A673 (cell line): ENCODE measurements around the gene FOXF1. TPM values are rescaled to one million over a fixed set of nuclear protein-coding genes. Genes with fewer than 3 reads are reported as not detected.

ENCODE experiments used
- BruUV-seq: library from RNA; stranded (reverse); fragments of 400-500 nt; replicated peaks from 2 replicates; lab custom pipeline; 2021; lab: Mats Ljungman, UMichigan
- CTCF ChIA-PET: fragments of 300-600 bp; sonication (Branson Sonifier 250); formaldehyde crosslinking; loops from one replicate; lab custom pipeline; 2022; ENCODE audit warnings: antibody characterized with exemption; lab: Charles Lee
- POLR2A ChIA-PET: fragments of 300-600 bp; sonication (Branson Sonifier 250); formaldehyde crosslinking; loops from one replicate; lab custom pipeline; 2022; ENCODE audit warnings: antibody characterized with exemption; ENCODE audit not compliant: low non-redundant PET; lab: Charles Lee
- DNase-seq: peaks from one replicate; pipeline ENCODE4 v3.0.0-alpha.2; 2015; ENCODE audit warnings: low spot score
- H3K27ac ChIP-seq: fragments of 200-600 bp; sonication (generic); 2 replicates; pipeline ENCODE4 v1.5.1; 2016; ENCODE audit warnings: mixed run types, low read depth, mild to moderate bottlenecking, mixed read lengths, antibody characterized with exemption, low read length; ENCODE audit not compliant: poor library complexity, severe bottlenecking
- H3K27me3 ChIP-seq: fragments of 200-600 bp; sonication (generic); replicated peaks from 2 replicates; pipeline ENCODE4 v1.6.1; 2017; ENCODE audit warnings: mixed run types, low read depth, mild to moderate bottlenecking, mixed read lengths, antibody characterized with exemption, low read length; ENCODE audit not compliant: insufficient read depth, poor library complexity
- H3K36me3 ChIP-seq: fragments of 200-600 bp; sonication (generic); 2 replicates; pipeline ENCODE4 v1.6.1; 2016; ENCODE audit warnings: mixed run types, mild to moderate bottlenecking, mixed read lengths, antibody characterized with exemption, low read length; ENCODE audit not compliant: insufficient read depth, poor library complexity, severe bottlenecking
- H3K4me1 ChIP-seq: fragments of 200-600 bp; sonication (generic); 2 replicates; pipeline ENCODE4 v1.6.1; 2017; ENCODE audit warnings: mixed run types, mild to moderate bottlenecking, mixed read lengths, antibody characterized with exemption, low read length; ENCODE audit not compliant: insufficient read depth, poor library complexity, severe bottlenecking
- H3K4me3 ChIP-seq: fragments of 200-600 bp; sonication (generic); 2 replicates; pipeline ENCODE4 v1.5.1; 2016; ENCODE audit warnings: low read depth, mixed run types, mild to moderate bottlenecking, mixed read lengths, low read length; ENCODE audit not compliant: poor library complexity, severe bottlenecking
- H3K9me3 ChIP-seq: fragments of 200-600 bp; sonication (generic); 2 replicates; pipeline ENCODE4 v1.6.1; 2016; ENCODE audit warnings: mixed run types, low read depth, mild to moderate bottlenecking, mixed read lengths, antibody characterized with exemption, low read length; ENCODE audit not compliant: poor library complexity, severe bottlenecking
- EZH2 ChIP-seq: fragments of 200-600 bp; sonication (generic); IDR thresholded peaks from 2 replicates; pipeline ENCODE4 v1.6.1; 2017; ENCODE audit warnings: borderline replicate concordance, low read depth, mild to moderate bottlenecking, mixed read lengths, antibody characterized with exemption, low read length; ENCODE audit not compliant: poor library complexity, severe bottlenecking
- intact Hi-C: fragments of 100-400 bp; cut with micrococcal nuclease; formaldehyde crosslinking; loops from one replicate; pipeline ENCODE4 v1.10.0; 2022; ENCODE audit not compliant: unreplicated experiment
- total RNA-seq: library from RNA; stranded (reverse); gene quantifications from 2 replicates; pipeline ENCODE4 v1.2.3, GENCODE V29; 2021
- TF ChIP-seq, protein P1 (sequence below): fragments of 300-800, 200-600 bp; sonication (generic); conservative IDR thresholded peaks from 2 replicates; pipeline ENCODE4 v1.5.1; 2017; ENCODE audit warnings: low read depth, mild to moderate bottlenecking, antibody characterized with exemption, low read length, moderate library complexity, mixed read lengths

Gene FOXF1
- total RNA-seq, 1 experiment from 2014 or later: not detected

DNA sequence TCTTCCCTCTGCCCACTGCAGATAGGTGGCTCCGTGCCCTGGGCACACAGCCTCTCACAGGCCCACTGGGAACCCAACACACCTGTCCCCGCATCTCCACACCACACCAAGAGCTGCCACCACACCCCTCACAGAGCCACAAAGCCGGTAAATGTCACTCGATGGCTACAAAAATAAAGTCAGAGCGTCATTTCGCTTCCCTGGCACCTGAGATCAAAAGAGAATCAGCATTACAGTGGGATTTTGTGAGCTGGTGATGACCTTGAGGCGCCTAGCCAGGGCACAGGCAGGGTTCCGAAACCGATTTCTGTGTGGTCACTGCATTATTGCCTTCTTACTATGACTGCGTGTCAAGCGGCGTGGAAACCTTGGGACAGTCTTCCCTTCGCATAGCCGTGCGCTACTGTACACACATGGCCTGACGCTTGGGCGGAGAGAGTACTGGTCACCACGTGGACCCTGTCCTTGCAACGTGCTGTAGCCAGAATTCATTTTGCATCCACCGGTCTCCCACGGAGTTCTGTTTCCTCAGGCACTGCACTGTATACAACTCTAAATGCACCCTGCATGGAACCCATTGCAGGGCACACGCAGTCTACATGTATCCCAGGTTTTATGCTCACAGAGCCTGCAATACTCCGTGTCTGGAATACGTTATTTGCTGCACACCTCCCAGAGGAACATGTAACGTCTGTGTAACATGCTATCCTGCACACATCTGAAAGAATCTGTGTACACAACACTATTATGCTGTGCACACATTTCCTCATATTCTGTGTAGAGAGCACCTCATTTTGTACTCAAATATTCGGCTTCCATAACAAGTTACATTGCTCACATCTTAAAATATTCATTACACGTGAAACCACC is 5.8 kb upstream of the FOXF1 start:
- Histone ChIP-seq H3K27ac (no peak overlapping the region), H3K9me3 (no peaks in the 10 kb centered on the region), H3K27me3 (peaks cover 100% of the 10 kb centered on the region), H3K4me3 (no peak overlapping the region), H3K36me3 (no peaks in the 10 kb centered on the region), H3K4me1 (peaks cover 3% of the 10 kb centered on the region)
- peak; percentile 74 for TF ChIP-seq EZH2
- TF ChIP-seq, protein P1, sequence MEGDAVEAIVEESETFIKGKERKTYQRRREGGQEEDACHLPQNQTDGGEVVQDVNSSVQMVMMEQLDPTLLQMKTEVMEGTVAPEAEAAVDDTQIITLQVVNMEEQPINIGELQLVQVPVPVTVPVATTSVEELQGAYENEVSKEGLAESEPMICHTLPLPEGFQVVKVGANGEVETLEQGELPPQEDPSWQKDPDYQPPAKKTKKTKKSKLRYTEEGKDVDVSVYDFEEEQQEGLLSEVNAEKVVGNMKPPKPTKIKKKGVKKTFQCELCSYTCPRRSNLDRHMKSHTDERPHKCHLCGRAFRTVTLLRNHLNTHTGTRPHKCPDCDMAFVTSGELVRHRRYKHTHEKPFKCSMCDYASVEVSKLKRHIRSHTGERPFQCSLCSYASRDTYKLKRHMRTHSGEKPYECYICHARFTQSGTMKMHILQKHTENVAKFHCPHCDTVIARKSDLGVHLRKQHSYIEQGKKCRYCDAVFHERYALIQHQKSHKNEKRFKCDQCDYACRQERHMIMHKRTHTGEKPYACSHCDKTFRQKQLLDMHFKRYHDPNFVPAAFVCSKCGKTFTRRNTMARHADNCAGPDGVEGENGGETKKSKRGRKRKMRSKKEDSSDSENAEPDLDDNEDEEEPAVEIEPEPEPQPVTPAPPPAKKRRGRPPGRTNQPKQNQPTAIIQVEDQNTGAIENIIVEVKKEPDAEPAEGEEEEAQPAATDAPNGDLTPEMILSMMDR: no peak
- POLR2A ChIA-PET: no interaction called here
- intact Hi-C loops: no loop called here
- CTCF ChIA-PET: no interaction called here
- BruUV-seq: no TSS peak
- DNase-seq: no peak

DNA sequence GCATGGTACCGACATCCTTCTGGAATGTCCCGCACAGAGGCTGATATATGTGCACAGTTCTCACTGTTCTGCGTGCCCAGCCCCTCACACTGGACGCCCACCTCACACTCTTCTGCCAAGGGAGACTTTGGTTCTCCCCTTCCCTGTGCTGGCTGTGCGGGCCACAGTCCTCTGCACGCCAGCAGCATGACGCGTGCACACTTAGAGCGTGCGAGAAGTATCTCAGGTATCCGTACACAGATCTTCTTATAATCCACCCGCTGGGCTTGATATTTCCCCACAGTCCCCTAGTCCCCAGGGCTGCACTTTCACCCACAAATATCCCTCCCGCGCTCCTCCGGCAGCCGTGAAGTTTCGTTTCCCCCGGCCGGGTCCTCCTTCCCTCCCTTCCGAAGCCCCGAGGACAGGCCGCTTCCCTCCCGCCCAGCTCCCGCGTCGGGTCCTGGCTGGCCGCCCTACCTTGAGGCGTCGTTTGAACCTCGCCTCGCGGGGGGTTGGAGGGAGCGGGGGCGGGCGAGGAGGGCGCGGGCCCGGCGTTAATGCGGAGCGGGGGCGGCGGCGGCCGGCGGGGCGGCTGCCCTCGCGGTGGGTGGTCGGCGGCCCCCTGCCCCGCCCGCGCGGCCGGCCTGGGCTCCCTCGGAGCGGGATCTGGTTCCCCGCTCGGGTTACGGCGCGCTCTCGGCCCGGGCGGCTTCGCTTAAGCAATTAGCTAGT is 5.0 kb upstream of the FOXF1 start:
- peaks cover 9% of the 10 kb centered on the region for H3K4me1 ChIP-seq
- DNase-seq: no peak
- ChIA-PET POLR2A (no interaction called here), CTCF (no interaction called here)
- H3K4me3 ChIP-seq: no peak overlapping the region
- no TSS peak for BruUV-seq
- H3K27me3 ChIP-seq: peaks cover 100% of the 10 kb centered on the region
- intact Hi-C loops: no loop called here
- no peak overlapping the region for H3K27ac ChIP-seq
- no peaks in the 10 kb centered on the region for H3K36me3 ChIP-seq
- TF ChIP-seq, protein P1: no peak
- peak; percentile 81 for TF ChIP-seq EZH2
- H3K9me3 ChIP-seq: no peaks in the 10 kb centered on the region

- Histone ChIP-seq H3K4me1 (peaks cover 9% of the 10 kb centered on the region), H3K4me3 (no peak overlapping the region), H3K36me3 (no peaks in the 10 kb centered on the region), H3K27me3 (peaks cover 100% of the 10 kb centered on the region), H3K27ac (no peak overlapping the region), H3K9me3 (no peaks in the 10 kb centered on the region)
- POLR2A ChIA-PET: no interaction called here
- BruUV-seq: no TSS peak
- CTCF ChIA-PET: no interaction called here
- no peak for DNase-seq
- intact Hi-C loops: no loop called here
- peak; percentile 96 for TF ChIP-seq EZH2
- TF ChIP-seq, protein P1: no peak
These were observed 4.1 kb upstream of the FOXF1 start for GRCh38 chr16:86505899-86506864.
